ENCODE results near the gene HDHD5.
"Not testable (repeated sequence)": the region's sequence is repeated elsewhere in the genome, so short reads cannot be mapped to it uniquely, and the experiment has no call there.

HDHD5 gene

DNA sequence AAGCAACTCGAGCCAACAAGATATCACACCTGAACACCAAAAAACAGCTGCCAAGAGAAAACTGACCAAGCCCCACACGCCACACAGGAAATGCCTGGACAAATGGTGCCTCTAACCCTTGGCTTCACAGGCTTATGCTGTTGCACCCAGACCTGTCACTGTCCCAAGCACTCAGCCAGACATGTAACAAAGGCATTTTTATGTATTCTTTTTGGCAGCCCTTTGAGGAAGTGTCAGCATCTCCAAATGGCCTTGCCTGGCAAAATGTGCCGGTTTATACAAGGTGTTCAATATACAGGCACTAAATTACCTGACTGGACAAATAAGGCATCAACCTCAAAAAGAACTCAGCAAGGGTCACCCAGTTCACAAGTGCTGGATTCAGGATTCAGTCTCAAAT, 6.1 kb downstream of the HDHD5 start:
- no peak for DNase-seq

- DNase-seq: no peak
These were observed 6.7 kb downstream of the HDHD5 start for GRCh38 chr22:17152340-17152739.

GRCh38 chr22:17149076-17149815, 9.8 kb downstream of the HDHD5 start:
- DNase-seq: no peak

DNA sequence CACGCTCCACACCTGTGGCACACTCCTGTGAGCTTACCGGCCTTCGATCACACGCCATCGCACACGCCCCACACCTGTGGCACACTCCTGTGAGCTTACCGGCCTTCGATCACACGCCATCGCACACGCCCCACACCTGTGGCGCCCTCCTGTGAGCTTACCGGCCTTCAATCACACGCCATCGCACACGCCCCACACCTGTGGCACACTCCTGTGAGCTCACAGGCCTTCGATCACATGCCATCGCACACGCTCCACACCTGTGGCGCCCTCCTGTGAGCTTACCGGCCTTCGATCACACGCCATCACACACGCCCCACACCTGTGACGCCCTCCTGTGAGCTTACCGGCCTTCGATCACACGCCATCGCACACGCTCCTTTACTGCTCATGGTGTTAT, 11.6 kb downstream of the HDHD5 start:
- not testable (repeated sequence) for DNase-seq

DNA sequence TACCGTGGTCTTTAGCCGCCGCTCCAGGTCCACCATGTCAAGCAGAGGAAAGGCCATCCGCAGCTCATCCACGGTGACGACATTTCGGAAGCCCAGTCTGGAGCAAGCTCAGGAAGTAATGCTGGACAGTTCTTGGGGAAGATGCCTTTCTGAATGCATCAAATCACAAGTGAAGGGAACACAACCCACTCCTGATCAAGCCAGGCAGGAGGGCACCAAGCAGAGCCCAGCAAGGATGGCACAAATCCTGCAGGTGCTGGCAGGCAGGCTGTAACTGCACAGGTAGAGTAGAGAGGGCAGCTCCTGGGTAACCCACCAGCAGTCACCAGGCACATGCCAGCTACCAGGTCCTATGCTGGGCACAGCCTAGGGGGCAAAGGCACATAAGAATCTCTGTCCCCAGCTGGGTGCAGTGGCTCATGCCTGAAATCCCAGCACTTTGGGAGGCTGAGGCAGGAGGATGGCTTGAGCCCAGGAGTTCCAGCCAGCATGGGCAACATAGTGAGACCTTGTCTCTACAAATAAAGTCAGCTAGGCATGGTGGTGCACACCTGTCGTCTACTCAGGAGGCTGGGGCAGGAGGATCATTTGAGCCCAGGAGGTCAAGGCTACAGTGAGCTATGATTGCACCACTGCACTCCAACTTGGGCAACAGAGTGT, 13.9 kb downstream of the HDHD5 start:
- no peak for DNase-seq

GRCh38 chr22:17143826-17144225, 15.3 kb downstream of the HDHD5 start:
- DNase-seq: no peak

DNA sequence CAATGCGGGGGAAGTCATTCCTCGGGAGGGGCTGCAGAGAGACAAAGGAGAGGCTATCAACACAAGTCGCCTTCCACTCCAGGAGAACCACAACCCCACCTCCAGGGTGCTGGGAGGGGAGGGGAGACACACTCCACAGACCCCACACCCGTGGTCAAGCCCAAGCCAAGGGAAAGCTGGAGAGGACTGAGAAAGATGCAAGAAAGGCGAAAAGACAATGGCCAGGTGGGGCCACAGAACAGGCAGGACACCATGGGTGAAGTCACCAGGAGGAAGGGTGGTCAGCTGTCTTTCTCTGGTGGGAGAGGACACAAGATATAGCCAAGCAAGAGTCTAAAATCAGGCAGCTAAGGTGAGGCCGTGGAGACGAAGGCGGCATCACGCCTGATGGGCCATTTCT, 16.0 kb downstream of the HDHD5 start:
- DNase-seq: no peak

DNA sequence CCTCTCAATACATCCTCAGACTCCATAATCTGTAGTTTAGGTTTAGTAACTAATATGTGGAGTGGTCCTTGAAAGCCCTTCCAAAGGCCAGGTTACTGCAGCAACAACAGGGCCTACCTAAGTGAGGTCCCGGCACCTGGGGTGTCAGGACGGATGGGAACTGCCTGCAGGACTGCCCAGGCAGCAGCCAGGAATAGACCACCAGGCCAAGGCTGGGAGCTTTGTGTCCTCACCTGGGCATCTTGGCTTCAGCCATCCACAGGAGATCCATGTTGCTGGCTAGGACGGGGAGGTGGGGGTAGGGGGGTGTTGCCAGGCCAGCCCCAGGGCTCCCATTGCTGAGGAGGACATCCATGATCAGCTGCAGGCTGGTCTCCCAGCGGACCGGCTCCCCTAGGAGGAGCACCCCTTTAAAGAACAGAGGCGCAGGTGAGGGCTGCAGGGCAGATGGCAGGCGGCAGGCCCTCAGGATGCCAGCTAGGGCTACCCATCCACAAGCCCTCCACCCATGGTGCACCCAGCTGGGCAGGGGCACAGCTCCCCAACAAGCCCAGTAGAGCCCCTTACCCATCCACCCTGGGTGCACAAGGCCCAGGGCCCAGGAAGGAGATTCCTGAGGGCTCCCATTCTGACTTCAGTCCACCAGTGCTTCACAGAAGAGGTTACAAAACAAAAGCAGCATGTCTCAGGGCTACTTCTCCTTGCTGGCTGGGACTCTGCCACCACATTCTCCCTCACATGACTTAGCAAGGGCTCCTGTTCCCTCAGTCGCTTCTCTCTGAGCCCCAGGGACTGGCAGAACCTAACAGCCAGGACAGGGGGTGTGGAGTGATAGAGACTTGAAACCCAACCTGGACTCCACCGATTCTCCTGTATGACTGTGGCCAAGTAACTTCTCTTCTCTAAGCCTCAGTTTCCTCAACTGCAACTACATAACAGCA, 18.0 kb downstream of the HDHD5 start:
- no peak for DNase-seq

- DNase-seq: no peak
These were observed 19.1 kb downstream of the HDHD5 start for GRCh38 chr22:17140022-17140421.

DNA sequence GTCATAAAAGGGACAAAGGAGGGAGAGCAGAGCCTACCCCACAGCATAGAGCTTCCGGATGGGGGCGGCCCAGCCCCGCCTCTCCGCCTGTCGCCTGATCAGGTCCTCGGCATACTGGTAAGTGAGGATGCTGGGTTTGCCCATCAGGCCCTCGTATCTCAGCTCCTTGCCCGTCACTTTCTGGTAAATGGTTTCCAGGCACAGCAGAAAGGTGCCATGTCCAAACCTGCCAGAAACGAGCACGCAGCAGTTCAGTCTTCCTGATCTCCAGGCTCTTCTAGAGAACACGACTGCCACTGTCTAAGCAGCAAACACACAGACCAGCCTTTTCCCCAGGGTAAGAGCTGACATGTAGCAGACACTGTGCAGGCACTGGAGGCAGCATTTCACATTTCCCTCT, 20.6 kb downstream of the HDHD5 start:
- no peak for DNase-seq

DNA sequence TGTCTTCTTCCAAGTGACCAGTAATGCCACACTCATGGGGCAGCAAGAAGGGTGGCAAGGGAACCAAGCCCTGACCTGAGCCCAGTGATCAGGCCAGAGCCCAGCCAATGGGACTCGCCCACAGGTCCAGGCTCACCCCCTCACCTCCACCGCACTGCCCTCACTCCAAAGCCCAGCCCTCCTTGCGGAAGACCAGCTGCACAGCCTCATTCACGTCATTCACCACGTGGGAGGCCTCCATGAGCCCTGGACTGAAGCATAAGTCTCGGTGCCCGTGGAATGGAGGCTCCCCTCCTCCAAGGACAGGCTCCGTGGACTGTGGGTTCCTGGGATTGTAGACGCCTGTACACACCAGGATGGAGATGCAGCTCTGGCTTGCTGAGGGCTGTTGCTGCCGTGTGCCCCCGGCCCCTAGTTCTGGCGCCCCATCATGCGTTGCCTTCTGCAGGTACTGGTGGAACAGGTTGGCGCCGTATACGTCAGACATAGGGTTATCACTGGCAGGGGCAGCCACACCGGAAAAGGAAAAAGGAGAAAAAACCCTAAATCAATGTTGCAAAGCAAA, 21.1 kb downstream of the HDHD5 start:
- DNase-seq: no peak

- DNase-seq: no peak
These were observed 21.9 kb downstream of the HDHD5 start for GRCh38 chr22:17137170-17137569.

DNA sequence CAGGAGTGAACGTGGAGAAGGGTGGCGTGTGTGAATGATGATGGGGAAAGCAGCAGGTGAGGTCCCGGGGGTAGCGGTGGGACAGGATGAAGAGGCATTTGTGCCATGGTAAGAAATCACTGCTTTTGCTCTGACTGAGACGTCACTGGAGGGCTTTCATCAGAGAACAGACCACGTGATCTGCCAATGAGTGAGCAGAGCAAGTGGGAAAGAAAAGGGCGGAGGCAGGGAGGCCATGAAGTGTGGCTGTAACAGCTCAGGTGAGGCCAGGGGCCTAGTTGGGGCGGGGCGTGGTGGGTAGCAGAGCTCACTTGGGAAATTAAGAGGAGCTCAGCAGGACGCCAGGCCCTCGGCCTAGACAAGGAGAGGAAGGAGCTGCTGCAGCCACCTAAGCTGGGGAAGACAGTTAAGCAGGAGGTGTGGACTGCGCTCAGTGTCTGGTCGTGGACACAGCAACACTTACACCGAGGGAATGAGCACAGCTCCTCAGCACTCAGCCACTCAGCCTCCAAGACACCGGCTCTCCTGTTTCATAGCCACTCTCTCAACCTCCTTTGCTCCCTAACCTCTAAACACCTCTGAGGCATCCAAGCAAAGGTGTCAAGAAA, 23.8 kb downstream of the HDHD5 start:
- no peak for DNase-seq

DNA sequence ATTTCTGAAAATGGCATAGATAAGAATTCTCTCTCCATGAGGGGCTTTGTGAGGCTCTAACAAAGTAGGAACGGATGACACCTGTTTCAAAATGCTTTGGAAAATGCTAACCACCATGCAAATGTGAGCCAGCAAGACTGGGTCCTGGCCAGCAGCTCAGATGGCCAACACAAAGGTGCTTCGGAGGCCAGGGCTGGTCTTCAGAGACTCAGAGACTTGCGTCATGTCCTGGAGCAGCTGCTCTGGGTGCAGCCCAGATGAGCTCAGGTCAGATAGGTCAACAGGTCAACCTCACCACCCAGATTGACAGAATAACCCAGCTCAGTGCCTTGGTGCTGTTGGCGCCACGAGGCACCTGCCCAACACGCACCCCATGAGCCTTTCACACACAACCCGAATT, 25.9 kb downstream of the HDHD5 start:
- no peak for DNase-seq

GRCh38 chr22:17132112-17132511, 27.0 kb downstream of the HDHD5 start:
- DNase-seq: no peak

- no peak for DNase-seq
These were observed 27.4 kb downstream of the HDHD5 start for GRCh38 chr22:17131686-17132085.

DNA sequence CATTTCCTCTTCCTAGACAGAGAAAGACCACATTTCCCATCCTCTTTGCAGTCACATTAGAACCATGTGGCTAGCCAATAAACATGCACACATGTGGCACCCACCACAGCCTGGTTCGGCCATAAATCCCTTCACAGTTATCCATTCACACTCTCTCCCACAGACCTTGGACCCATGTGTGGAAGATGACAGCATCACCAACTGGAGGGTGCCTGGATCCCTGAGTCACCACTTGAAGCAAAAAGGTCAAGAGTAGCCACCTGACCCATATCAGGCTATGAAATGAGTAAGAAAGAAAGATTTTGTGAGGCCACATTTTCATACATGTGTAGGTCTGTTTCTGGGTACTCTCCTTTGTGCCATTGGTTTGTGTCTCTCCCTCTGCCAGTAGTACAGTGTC, 28.9 kb downstream of the HDHD5 start:
- no peak for DNase-seq

DNA sequence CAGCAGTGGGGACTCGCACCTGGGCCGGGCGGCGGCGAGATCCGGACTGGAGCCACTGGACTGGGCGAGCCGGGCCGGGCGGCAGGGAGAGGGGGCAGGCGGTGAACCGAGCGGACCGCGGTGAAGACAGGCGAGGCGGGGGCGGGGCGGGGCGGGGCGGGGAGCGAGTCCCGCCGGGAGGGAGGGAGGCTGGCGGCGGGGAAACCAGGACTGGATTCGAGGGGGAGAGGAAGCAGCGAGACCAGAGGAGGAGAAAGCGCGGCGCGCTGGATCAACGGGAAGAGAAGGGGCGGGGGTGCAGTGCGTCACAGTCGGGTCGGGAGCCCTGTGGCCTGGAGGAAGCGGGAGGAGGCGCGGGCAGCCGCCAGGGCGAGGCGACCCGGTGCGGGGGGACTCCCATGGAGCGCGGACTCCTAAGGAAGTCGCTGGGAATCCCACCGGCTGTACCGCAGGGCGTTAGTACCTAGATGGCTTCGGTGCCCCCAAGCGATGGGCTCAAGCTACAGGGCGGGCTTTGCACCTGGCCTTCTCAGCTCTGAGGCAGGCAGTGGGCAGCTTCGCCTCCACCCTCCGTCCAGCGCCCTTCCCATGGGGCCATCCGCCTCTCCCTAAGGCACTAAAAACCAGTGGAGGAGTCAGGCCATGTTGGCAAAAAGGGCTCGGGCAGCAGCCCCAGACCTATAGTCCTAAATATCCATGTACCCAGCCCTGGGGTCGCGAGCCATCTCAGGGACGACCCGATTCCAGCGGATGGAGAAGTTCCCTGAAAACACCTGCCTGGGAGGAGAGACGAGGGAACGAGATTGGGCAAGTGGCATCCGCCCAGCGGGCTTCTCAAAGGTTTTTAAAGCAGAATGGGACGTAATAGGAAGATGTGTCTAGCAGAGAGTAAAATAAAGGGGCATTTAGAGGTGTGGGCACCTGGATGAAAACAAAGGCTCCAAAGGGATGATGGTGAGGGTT, 37.6 kb downstream of the HDHD5 start, which contains the start of gene TMEM121B:
TSS of gene TMEM121B (minus strand) at position 128 of the 963 bp plus-strand sequence. CDS start 233 bp downstream, outside the sequence.
- no peak for DNase-seq

DNA sequence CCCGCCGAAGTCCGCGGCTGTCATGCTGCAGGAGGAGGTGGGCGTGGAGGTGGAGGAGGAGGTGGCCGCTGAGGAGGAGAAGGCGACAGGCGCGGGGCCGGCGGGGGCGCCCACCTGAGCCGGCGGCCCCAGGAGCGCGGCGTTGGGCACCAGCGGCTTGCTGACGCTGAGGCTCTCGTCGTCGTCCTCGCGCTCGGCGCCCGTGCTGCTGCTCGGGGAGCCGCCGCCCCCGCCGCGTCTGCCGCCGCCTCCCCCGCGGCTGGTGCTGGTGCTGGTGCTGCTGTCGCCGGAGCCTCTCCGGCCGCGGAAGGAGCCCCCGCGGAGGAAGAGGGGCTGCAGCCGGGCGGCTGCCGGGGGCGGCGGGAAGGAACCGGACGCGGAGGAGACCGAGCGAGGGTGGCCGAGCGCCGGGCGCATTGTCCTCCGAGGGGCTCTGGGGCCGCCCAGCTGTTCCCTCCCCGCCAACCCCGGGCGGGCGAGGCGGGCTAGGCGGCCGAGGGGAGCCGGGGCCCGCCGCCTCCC, 38.3 kb downstream of the HDHD5 start:
- DNase-seq: no peak

DNA sequence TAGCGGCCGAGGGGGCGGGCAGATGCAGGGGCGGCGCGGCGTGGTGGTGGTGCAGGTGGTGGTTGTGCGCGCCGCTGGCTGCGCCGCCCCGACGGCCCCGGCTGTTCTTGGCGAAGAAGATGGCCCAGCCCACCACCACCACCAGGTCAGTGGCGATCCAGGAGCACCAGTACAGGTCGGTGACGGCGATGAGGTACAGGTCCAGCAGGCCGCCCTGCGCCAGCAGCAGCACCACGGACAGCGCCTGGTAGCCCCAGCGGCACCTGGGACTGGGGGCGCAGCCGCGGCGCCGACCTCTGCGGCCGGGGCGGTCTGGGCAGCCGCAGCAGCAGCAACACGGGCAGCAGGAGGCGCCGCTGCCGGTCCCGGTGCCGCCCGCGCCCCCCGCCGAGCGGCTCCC, 38.8 kb downstream of the HDHD5 start:
- no peak for DNase-seq
